Measurements from ENCODE around the gene DGLUCY.
"Not testable (repeated sequence)": the region's sequence is repeated elsewhere in the genome, so short reads cannot be mapped to it uniquely, and the experiment has no call there.

The DGLUCY gene

DNA sequence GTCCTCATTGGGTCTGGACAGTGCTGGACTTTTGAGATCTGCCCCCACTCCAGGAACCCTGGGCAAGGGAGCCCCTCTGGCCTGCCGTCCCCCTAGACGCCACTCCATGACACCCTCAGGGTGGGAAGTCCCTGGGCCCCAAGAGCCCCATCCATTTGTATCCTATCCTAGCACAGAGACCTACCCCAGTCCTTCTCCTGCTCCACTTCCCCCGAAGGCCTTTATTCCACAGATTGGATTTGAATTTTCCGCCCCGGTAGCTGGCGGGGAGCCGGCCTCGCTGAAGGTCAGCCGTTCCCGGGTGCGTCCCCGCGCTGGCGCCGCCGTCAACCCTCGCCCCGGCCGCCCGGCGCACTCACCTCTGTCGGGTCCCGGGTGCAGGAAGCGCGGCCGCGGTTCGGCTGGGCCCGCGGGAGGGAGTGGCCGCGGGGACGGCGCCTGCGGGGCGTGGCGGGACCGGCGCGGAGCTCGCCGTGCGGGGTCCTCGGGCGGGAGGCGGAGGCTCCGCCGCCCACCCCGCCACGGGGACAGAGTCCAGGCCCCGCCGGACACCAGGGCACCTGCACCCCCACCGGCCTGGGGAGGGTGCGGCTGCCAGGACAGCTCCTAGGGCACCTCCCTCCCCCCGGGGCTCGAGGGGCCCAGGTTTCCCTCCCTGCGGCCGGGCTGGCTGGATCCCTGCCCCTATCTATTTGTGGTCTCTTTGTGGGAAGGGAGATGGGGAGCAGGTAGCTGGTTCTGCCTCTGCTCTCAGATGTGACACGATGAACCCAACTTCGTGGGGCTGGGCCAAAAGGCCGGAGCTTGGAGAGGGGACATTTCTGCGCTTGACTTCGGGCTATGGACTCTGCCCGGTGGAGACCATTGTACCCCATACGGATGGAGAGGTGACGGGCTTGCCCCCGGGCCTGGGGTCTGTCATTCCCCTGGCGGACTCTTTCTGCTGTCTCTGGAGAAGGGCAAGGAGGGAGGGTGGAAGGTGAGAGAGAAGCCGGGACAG, 150.6 kb downstream of the DGLUCY start:
- peak overlapping the region; percentile 37 for H3K4me3 ChIP-seq (ENCODE audit: low read depth, low read length)
- TF ChIP-seq, protein P1, sequence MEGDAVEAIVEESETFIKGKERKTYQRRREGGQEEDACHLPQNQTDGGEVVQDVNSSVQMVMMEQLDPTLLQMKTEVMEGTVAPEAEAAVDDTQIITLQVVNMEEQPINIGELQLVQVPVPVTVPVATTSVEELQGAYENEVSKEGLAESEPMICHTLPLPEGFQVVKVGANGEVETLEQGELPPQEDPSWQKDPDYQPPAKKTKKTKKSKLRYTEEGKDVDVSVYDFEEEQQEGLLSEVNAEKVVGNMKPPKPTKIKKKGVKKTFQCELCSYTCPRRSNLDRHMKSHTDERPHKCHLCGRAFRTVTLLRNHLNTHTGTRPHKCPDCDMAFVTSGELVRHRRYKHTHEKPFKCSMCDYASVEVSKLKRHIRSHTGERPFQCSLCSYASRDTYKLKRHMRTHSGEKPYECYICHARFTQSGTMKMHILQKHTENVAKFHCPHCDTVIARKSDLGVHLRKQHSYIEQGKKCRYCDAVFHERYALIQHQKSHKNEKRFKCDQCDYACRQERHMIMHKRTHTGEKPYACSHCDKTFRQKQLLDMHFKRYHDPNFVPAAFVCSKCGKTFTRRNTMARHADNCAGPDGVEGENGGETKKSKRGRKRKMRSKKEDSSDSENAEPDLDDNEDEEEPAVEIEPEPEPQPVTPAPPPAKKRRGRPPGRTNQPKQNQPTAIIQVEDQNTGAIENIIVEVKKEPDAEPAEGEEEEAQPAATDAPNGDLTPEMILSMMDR (IDR thresholded peaks at IDR 0.05; ENCODE audit: low read depth, low read length), result no peak

DNA sequence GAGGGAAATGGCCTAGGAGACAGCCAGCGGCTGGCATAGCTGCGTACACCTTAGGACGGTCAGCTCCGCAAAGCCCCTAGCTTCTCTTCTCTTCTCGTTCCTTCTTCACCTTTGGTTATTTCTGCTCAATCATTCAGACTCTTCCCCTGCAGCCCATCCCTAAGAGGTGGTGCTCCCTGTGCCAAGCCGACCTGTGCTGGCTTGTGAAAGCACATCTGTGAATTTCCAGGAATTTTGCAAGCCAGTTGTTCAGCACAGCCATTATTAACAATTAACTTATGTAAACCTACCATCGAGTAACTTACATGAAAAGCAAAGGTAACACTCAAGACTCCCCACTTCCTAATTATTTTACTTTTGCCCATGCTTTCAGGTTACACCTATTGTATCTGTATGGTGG, 151.5 kb downstream of the DGLUCY start:
- H3K4me3 ChIP-seq (ENCODE audit: low read depth, low read length), result no peak overlapping the region
- TF ChIP-seq, protein P1 (IDR thresholded peaks at IDR 0.05; ENCODE audit: low read depth, low read length), result no peak

DNA sequence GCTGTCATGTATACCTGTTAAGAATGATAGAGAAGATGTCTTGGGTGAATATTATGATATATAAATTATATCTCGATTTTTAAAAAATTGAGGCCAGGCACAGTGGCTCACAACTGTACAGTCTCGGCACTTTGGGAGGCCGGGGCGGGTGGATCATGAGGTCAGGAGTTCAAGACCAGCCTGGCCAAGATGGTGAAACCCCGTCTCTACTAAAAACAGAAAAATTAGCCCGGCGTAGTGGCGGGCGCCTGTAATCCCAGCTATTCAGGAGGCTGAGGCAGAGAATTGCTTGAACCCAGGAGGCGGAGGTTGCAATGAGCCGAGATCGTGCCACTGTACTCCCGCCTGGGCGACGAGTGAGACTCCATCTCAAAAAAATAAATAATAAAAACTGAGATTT, 152.4 kb downstream of the DGLUCY start:
- H3K4me3 ChIP-seq (ENCODE audit: low read depth, low read length), result not testable (repeated sequence)

DNA sequence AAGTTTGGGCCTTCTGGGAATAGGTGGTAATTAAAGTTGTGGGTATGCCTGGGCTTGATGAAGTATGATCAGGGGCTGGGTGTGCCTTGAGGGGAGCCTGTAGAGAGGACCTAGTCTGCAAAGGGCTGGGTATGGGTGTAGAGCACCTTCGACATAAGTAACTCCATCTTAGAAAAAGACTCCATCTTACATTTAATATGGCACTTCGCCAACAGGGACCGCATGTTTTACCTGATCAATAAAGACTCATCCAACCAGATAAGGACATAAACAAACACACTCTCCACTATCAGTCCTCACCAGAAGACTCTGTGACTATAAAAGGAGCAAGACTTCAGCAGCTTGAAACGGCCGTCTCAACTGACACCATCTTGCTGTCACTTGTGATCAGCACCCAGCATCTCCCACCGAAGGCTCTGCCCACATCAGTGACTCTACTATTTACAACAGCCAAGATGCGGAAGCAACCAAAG, 154.1 kb downstream of the DGLUCY start:
- TF ChIP-seq, protein P1 (IDR thresholded peaks at IDR 0.05; ENCODE audit: low read depth, low read length), result no peak
- H3K4me3 ChIP-seq (ENCODE audit: low read depth, low read length), result no peak overlapping the region

DNA sequence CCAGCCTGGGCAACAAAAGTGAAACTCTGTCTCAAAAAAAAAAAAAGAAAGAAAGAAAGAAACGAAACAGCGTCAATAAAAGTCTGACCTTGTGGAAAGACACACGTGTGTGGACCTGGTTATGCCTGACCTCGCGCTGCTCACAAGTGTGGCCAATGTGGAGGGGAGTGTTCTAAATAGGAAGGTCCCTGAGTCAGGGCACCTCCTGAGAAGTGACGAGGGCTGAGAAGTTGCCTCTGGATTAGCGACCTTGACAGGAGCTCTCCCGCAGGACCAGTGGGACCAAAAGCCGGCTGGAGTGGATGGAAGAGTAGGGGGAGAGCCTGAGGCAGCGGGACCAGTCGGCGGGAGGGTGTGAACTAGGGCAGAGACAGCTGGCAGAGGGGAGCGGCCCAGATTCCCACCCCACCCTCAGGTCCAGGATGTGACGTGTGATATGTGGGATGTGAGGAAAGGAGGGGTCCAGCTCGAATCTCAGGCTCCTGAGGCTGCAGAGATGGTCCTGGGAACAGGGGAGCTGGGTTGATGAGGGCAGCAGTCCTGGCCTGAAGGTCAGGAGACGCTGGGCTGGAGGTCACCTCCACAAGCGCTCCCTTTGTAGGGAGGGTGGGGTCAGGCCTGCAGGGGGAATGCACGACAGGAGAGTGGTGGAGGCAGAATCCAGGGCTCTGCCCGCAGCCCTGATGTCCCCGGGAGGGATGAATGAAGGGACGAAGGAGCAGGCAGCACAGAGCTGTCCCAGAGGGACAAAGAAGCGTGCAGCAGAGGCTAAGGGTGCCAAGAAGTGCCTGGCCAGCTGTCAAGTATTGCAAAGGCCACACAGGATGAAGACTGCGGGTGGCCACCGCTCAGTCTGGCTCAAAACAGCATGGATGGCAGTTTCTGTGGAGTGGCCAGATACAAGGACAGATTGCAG, 155.5 kb downstream of the DGLUCY start:
- no peak overlapping the region for H3K4me3 ChIP-seq (ENCODE audit: low read depth, low read length)
- TF ChIP-seq, protein P1 (IDR thresholded peaks at IDR 0.05; ENCODE audit: low read depth, low read length), result no peak

DNA sequence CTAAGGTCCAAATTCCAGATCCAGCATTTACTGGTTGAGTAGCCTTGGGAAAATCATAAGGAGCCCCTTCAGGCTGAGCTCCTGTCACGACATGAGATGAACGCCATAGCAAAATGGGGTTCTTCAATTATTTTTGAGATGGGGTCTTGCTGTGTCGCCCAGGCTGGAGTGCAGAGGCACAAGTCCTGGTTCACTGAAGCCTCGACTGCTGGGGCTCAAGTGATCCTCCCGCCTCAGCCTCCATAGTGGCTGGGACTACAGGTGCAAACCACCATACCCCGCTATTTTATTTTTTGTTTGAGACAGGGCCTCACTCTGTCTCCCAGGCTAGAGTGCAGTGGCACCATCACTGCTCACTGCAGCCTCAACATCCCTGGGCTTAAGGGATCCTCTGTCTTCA, 156.3 kb downstream of the DGLUCY start:
- no peak overlapping the region for H3K4me3 ChIP-seq (ENCODE audit: low read depth, low read length)
- TF ChIP-seq, protein P1 (IDR thresholded peaks at IDR 0.05; ENCODE audit: low read depth, low read length), result no peak

DNA sequence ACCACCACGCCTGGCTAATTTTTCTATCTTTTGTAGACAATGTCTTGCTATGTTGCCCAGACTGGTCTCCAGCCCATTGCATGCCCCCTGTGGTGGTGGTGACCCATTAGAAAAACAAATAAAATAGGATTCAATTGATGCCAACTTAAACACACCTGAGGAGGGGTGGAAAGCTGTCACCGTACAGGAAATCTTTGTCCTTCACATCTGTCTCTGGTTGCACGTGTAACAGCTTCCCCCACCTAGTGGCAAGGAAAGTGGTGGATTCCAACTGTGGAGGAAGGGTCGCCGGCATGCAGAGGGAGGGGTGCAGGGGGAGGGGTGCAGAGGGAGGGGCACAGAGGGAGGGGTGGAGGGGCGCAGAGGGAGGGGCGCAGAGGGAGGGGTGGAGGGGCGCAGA, 156.7 kb downstream of the DGLUCY start:
- TF ChIP-seq, protein P1 (IDR thresholded peaks at IDR 0.05; ENCODE audit: low read depth, low read length), result no peak

More for the DNA sequence above, 156.7 kb downstream of the DGLUCY start:
- no peak overlapping the region for H3K4me3 ChIP-seq (ENCODE audit: low read depth, low read length)
